Measurements from ENCODE around the gene RTP2. TPM values are rescaled to one million over a fixed set of nuclear protein-coding genes. Genes with fewer than 3 reads are reported as not detected.

Gene RTP2
- total and polyA plus RNA-seq, 9 donors: not detected

GRCh38 chr3:187705164-187705563 is 2.8 kb upstream of the RTP2 start:
- TF ChIP-seq CTCF (IDR thresholded peaks at IDR 0.05) (no peak), EP300 (IDR thresholded peaks at IDR 0.05) (no peak), POLR2A (IDR thresholded peaks at IDR 0.05) (no peak)
- Histone ChIP-seq H3K27ac (no peak overlapping the region), H3K27me3 (no peaks in the 10 kb centered on the region), H3K4me3 (no peak overlapping the region), H3K36me3 (no peaks in the 10 kb centered on the region), H3K4me1 (ENCODE audit: insufficient read depth) (no peaks in the 10 kb centered on the region), H3K9me3 (no peaks in the 10 kb centered on the region)
- intact Hi-C loops (cut with DNase I): no loop called here
- DNase-seq: no peak

- DNase-seq: no peak
- Histone ChIP-seq H3K4me3 (no peak overlapping the region), H3K27ac (no peak overlapping the region), H3K4me1 (ENCODE audit: insufficient read depth) (no peaks in the 10 kb centered on the region), H3K9me3 (no peaks in the 10 kb centered on the region), H3K36me3 (no peaks in the 10 kb centered on the region), H3K27me3 (no peaks in the 10 kb centered on the region)
- intact Hi-C loops (cut with DNase I): no loop called here
- no peak for TF ChIP-seq POLR2A (IDR thresholded peaks at IDR 0.05)
- no peak for TF ChIP-seq EP300 (IDR thresholded peaks at IDR 0.05)
- TF ChIP-seq CTCF (IDR thresholded peaks at IDR 0.05): no peak
- WGBS, 3 donors: 99 to 100% (median 100%) methylated on average over 2 of the region's 2 CpGs
Measured at GRCh38 chr3:187700249-187700648, 2.1 kb downstream of the RTP2 start.

GRCh38 chr3:187698499-187699399 is 3.6 kb downstream of the RTP2 start:
- Histone ChIP-seq H3K36me3 (no peaks in the 10 kb centered on the region), H3K4me1 (ENCODE audit: insufficient read depth) (no peaks in the 10 kb centered on the region), H3K9me3 (no peaks in the 10 kb centered on the region), H3K27ac (no peak overlapping the region), H3K4me3 (no peak overlapping the region), H3K27me3 (no peaks in the 10 kb centered on the region)
- WGBS, 3 donors: 92 to 95% (median 93%) methylated on average over 38 to 42 of the region's 42 CpGs
- no peak for DNase-seq
- TF ChIP-seq EP300 (IDR thresholded peaks at IDR 0.05) (no peak), POLR2A (IDR thresholded peaks at IDR 0.05) (no peak), CTCF (IDR thresholded peaks at IDR 0.05) (no peak)
- intact Hi-C loops (cut with DNase I): no loop called here

GRCh38 chr3:187696021-187696420 is 6.3 kb downstream of the RTP2 start:
- WGBS, 3 donors: 58 to 60% (median 59%) methylated on average over 4 of the region's 4 CpGs

More at GRCh38 chr3:187696021-187696420, 6.3 kb downstream of the RTP2 start:
- Histone ChIP-seq H3K9me3 (no peaks in the 10 kb centered on the region), H3K36me3 (no peaks in the 10 kb centered on the region), H3K4me1 (ENCODE audit: insufficient read depth) (no peaks in the 10 kb centered on the region), H3K4me3 (no peak overlapping the region), H3K27me3 (no peaks in the 10 kb centered on the region), H3K27ac (no peak overlapping the region)
- intact Hi-C loops (cut with DNase I): no loop called here
- TF ChIP-seq EP300 (IDR thresholded peaks at IDR 0.05): no peak
- TF ChIP-seq POLR2A (IDR thresholded peaks at IDR 0.05): no peak
- TF ChIP-seq CTCF (IDR thresholded peaks at IDR 0.05): no peak
- DNase-seq: no peak
